Stimulated activated CD4-positive, alpha-beta T cell treated with anti-CD3 and anti-CD28 coated beads, Interleukin-1b, Interleukin-23, amount 100 ng/mL, for 1 hour (primary cell): ENCODE measurements around the gene DXO.
"Not testable (repeated sequence)": the region's sequence is repeated elsewhere in the genome, so short reads cannot be mapped to it uniquely, and the experiment has no call there.

Experiments
- DNase-seq, 2 donors: peaks; one replicate each; pipeline ENCODE4 v3.0.0-alpha.2; 2020; ENCODE audit warnings: low read depth in 2 of 2

Gene DXO

GRCh38 chr6:31971993-31972708 is at the start of gene DXO:
Gene DXO, minus strand, starts transcription at chr6:31972138. Its CDS starts 463 bp downstream, at chr6:31971675.
- peak; percentile 91 to 92 for DNase-seq

DNA sequence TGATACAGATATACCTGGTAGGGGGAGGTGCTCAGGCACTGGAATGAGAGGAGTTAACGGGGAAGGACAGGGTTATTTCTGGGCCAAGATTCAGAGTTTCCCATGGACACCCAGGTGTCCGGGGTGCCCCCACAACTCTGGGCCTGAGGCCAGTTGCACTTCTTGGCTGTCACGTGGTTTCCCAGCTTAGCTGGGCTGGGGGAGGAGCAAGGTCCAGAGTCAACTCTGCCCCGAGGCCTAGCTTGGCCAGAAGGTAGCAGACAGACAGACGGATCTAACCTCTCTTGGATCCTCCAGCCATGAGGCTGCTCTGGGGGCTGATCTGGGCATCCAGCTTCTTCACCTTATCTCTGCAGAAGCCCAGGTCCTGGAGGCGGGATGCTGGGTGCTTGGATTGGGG is 42.6 kb upstream of the DXO start, which contains the start of gene C4B:
Gene C4B, plus strand, starts transcription at position 249 of the 400 bp plus-strand sequence. Its CDS starts 51 bp downstream, at position 300.
- not testable (repeated sequence) for DNase-seq

DNA sequence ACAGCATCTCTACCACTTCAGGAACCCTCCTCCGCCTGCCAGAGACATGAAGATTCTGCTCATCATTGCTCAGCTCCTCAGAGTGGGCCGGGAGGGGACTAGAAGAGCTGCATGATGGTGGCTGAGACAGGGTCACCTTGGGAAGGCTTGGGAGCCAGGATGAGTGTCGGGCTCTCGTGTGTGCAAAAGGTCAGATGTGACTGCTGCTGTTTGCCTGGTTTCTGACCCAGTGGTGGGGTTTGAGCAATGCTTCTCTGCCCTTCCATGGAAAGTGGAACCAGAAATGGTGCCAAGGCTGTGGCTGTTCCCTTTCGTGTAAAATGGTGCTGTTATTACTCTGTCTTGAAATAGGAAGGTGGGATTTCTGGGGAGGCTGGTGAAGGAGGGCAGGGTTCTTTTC is 41.8 kb upstream of the DXO start:
- DNase-seq, result not testable (repeated sequence)

- not testable (repeated sequence) for DNase-seq
Observed at GRCh38 chr6:32012941-32013617, 41.1 kb upstream of the DXO start.

GRCh38 chr6:32010856-32011530 is 39.1 kb upstream of the DXO start:
- not testable (repeated sequence) for DNase-seq

GRCh38 chr6:32009537-32009936 is 37.6 kb upstream of the DXO start:
- not testable (repeated sequence) for DNase-seq

- DNase-seq, result not testable (repeated sequence)
Observed at GRCh38 chr6:32008616-32009015, 36.7 kb upstream of the DXO start.

DNA sequence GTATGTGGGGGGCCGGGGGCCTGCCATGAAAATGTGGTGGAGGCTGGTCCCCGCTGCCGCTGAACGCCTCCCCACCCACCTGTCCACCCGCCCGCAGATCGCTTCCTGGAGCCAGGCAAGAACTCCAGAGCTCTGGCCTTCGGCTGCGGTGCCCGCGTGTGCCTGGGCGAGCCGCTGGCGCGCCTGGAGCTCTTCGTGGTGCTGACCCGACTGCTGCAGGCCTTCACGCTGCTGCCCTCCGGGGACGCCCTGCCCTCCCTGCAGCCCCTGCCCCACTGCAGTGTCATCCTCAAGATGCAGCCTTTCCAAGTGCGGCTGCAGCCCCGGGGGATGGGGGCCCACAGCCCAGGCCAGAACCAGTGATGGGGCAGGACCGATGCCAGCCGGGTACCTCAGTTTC is 36.1 kb upstream of the DXO start:
- not testable (repeated sequence) for DNase-seq

DNA sequence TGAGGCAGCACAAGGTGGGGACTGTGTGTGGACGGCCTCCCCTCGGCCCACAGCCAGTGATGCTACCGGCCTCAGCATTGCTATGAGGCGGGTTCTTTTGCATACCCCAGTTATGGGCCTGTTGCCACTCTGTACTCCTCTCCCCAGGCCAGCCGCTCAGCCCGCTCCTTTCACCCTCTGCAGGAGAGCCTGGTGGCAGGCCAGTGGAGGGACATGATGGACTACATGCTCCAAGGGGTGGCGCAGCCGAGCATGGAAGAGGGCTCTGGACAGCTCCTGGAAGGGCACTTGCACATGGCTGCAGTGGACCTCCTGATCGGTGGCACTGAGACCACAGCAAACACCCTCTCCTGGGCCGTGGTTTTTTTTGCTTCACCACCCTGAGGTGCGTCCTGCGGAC is 35.1 kb upstream of the DXO start:
- not testable (repeated sequence) for DNase-seq

GRCh38 chr6:32005991-32006529 is 34.1 kb upstream of the DXO start:
- not testable (repeated sequence) for DNase-seq

GRCh38 chr6:32005538-32005880 is 33.6 kb upstream of the DXO start:
- DNase-seq, result not testable (repeated sequence)

GRCh38 chr6:32004864-32005537 is 33.1 kb upstream of the DXO start:
- not testable (repeated sequence) for DNase-seq

DNA sequence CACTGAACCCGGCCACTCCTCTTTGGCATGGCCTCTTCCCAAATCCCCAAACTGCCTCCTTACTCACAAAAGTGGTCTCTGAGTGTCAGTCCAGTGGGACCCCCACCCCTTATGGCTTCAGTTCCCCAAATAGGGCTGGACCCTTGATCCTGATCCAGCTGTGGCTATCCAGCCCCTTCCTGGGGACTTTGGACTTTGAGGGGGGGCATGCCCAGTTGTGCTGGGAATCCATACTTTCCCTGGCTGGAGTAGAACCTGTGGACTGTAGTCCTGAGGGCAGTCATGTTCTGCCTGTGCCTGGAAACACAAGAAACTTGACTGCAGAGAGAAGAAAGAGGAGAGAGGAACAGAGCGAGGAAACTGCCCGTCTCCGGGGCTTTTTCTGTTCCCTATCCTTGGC is 32.5 kb upstream of the DXO start:
- DNase-seq, result not testable (repeated sequence)

GRCh38 chr6:32003301-32003700 is 31.4 kb upstream of the DXO start:
- not testable (repeated sequence) for DNase-seq

DNA sequence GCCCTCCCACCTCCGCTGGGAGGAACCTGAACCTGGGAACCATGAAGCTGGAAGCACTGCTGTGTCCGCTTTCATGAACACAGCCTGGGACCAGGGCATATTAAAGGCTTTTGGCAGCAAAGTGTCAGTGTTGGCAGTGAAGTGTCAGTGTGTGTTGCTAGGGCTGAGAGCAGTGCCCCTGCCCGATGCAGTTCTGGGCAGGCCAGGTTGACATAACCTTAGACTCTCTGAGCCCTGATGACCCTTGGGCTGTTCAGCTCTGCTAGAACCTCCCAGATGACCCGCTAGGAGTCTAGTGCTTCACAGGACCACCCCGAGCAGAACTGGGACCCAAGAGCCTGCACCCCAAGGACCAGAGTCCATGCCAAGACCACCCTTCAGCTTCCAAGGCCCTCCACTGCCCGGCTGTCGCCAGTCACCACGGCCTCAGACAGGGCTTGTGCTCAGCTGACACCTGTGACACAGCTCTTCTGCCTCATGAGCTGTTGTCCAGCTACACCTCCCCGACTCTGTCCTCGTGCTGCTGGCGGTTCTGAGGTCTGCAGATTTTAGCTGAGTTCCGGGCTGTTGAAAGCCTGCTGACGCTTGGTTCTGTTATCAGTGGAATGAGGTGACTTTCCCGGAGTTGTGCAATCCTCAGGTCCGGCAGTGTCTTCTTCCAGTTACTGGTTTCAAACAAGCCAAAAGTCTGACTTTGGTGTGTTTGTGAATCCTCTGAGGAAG is 30.8 kb upstream of the DXO start:
- not testable (repeated sequence) for DNase-seq

DNA sequence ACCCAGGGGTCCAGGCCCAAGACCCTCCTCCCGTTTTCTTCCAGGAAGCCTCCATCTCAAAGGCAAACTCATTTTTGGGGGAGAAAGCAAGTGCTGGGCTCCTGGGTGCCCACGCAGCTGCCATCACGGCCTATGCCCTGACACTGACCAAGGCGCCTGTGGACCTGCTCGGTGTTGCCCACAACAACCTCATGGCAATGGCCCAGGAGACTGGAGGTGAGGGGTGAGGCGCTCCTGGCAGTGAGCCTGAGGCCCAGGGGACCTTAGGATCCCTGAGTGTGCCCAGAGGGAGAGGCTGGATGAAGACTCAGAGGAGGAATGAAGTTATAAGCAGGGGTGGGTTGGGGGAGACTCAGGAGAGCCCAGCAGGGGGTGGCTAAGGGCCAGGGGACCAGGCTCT is 24.4 kb upstream of the DXO start:
- DNase-seq, result not testable (repeated sequence)

- not testable (repeated sequence) for DNase-seq
Observed at GRCh38 chr6:31994421-31994820, 22.5 kb upstream of the DXO start.

DNA sequence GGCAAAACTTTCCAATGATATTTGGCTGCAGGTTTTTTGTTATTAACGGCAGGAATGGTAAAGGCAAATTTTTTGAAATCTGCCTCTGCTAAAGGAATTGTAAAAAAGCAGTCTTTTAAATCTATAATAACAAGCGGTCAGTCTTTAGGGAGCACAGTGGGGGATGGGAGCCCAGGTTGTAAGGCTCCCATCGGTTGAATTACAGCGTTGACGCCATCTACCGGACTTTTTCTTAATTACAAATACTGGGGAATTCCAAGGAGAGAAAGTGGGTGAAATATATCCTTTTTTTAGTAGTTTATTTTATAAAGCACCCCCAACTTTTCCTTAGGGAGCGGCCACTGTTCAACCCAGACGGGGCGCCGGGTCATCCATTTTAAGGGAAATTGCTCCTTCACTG is 17.4 kb upstream of the DXO start:
- not testable (repeated sequence) for DNase-seq

DNA sequence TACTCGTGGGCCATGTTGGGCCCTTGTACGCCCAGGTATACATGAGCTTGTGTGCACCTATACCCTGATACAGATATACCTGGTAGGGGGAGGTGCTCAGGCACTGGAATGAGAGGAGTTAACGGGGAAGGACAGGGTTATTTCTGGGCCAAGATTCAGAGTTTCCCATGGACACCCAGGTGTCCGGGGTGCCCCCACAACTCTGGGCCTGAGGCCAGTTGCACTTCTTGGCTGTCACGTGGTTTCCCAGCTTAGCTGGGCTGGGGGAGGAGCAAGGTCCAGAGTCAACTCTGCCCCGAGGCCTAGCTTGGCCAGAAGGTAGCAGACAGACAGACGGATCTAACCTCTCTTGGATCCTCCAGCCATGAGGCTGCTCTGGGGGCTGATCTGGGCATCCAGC is 9.8 kb upstream of the DXO start, which contains the start of gene C4A:
Gene C4A, plus strand, starts transcription at position 314 of the 400 bp plus-strand sequence. Its CDS starts 51 bp downstream, at position 365.
- DNase-seq, result not testable (repeated sequence)

GRCh38 chr6:31980998-31981397 is 9.1 kb upstream of the DXO start:
- DNase-seq, result not testable (repeated sequence)
